ENCODE data around the gene ANKRD37.

- TF ChIP-seq, protein P1, sequence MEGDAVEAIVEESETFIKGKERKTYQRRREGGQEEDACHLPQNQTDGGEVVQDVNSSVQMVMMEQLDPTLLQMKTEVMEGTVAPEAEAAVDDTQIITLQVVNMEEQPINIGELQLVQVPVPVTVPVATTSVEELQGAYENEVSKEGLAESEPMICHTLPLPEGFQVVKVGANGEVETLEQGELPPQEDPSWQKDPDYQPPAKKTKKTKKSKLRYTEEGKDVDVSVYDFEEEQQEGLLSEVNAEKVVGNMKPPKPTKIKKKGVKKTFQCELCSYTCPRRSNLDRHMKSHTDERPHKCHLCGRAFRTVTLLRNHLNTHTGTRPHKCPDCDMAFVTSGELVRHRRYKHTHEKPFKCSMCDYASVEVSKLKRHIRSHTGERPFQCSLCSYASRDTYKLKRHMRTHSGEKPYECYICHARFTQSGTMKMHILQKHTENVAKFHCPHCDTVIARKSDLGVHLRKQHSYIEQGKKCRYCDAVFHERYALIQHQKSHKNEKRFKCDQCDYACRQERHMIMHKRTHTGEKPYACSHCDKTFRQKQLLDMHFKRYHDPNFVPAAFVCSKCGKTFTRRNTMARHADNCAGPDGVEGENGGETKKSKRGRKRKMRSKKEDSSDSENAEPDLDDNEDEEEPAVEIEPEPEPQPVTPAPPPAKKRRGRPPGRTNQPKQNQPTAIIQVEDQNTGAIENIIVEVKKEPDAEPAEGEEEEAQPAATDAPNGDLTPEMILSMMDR (conservative IDR thresholded peaks at IDR 0.05; ENCODE audit: low read length) = no peak
- TF ChIP-seq EZH2phosphoT487 (IDR thresholded peaks at IDR 0.05; ENCODE audit: borderline replicate concordance) = no peak
These were observed 12.6 kb upstream of the ANKRD37 start for GRCh38 chr4:185384061-185384460.

All from Loucy (cell line).